SU-DHL-6 (cell line): Measurements from ENCODE around the gene FOXN3.

Source experiments
- CTCF ChIP-seq: fragments of 200-600 bp; sonication (generic); IDR thresholded peaks from one replicate; pipeline ENCODE4 v1.5.1; 2017; ENCODE audit warnings: antibody characterized with exemption, mild to moderate bottlenecking, low read length, moderate library complexity; ENCODE audit not compliant: insufficient read depth, poor library complexity, severe bottlenecking
- EZH2phosphoT487 ChIP-seq: fragments of 200-600 bp; sonication (generic), shearing (Covaris generic); conservative IDR thresholded peaks from 2 replicates; pipeline ENCODE4 v1.6.1; 2018; ENCODE audit warnings: mild to moderate bottlenecking, antibody characterized with exemption, low read length, moderate library complexity, mixed read lengths

- no peak for TF ChIP-seq CTCF
- no peak for TF ChIP-seq EZH2phosphoT487
These were observed 230.1 kb downstream of the FOXN3 start for GRCh38 chr14:89186856-89187376.
